ENCODE results near the gene FAM149B1. TPM values are rescaled to one million over a fixed set of nuclear protein-coding genes. Genes with fewer than 3 reads are reported as not detected.
"Not testable (repeated sequence)": the region's sequence is repeated elsewhere in the genome, so short reads cannot be mapped to it uniquely, and the experiment has no call there.

The FAM149B1 gene
- total RNA-seq, 2 donors from 2014 or later, result 13.6 to 15.3 TPM

DNA sequence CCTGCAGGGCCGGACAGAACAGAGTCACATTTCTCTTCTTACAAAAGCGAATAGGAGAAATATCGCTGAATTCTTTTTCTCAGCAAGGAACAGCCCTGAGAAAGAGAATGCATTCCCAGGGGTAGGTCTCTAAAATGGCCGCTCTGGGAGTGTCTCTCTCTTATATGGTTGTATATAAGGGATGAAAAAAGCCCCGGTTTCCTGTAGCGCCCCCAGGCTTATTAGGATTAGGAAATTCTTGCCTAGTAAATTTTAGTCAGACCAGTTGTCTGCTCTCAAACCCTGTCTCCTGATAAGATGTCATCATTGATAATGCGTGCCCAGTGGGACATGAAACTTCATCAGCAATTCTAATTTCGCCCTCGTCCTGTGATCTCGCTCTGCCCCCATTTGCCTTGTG is 90.7 kb downstream of the FAM149B1 start:
- intact Hi-C loops (cut with DNase I); ATAC-seq; DNase-seq: not testable (repeated sequence)

DNA sequence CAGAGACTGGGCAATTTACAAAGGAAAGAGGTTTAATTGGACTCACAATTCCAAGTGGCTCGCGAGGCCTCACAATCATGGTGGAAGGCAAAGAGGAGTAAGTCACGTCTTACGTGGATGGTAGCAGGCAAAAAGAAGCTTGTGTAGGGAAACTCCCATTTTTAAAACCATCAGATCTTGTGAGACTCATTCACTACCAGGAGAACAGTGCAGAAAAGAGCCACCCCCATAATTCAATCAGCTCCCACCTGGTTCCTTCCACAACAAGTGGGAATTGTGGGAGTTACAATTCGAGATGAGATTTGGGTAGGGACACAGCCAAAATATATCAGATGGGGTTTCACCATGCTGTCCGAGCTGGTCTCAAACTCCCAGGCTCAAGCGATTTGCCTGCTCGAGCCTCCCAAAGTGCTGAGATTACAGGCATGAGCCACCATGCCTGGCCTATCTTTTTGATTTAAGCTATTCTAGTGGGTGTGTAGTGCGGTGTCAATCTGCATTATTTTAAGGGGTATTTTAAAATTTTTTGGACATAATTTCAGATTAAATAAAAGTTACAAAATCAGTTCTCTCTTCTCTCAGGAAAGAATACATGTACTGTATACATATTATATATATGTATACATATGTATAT is 93.6 kb downstream of the FAM149B1 start:
- ATAC-seq (no peak), DNase-seq (no peak)
- intact Hi-C loops (cut with DNase I), result no loop called here

DNA sequence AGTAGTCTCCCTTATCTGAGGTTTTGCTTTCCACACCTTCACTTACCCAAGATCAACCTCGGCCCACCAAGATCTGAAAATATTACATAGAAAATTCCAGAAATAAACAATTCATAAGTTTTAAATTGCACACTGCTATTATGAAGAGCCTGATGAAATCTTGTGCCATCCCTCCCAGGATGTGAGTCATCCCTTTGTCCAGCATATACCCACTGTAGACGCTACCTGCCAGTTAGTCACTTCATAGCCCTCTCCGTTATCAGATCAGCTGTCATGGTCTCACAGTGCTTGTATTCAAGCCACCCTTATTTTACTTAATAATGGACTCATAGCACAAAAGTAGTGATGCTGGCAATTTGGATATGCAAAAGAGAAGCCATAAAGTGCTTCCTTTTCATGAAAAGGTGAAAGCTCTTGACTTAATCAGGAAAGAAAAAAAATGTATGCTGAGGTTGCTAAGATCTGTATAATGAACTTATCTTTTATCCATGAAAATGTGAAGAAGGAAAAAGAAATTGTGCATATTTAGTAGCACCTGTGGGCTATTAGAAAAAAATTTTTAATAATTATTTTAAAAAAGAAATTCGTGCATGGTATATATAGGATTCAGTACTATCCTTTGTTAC is 94.3 kb downstream of the FAM149B1 start:
- intact Hi-C loops (cut with DNase I), result no loop called here
- no peak for ATAC-seq
- no peak for DNase-seq

DNA sequence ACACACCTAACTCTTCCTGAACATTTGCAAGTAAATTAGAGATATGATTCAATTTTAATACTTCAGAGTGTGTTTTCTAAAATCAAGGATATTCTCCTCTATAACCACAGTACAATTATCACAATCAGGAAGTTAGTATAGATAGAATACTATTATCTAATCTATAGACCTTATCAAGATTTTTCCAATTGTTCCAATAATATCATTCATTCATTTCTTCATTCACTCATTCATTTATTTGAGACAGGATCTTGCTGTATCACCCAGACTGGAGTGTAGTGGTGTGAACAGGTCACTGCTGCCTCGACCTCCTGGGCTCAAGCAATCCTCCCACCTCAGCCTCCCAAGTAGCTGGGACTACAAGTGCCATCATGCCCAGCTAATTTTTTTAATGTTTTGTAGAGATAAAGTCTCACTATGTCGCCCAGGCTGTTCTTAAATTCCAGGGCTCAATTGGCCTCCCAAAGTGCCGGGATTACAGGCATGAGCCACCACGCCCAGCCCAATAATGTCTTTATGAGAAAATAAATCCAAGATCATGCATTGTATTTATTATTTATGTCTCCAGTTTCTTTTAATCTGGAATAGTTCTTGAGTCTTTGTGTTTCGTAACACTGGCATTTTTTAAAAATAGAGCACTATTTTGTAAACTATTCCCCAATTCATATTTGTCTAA is 95.1 kb downstream of the FAM149B1 start:
- no peak for ATAC-seq
- no peak for DNase-seq
- intact Hi-C loops (cut with DNase I), result no loop called here

DNA sequence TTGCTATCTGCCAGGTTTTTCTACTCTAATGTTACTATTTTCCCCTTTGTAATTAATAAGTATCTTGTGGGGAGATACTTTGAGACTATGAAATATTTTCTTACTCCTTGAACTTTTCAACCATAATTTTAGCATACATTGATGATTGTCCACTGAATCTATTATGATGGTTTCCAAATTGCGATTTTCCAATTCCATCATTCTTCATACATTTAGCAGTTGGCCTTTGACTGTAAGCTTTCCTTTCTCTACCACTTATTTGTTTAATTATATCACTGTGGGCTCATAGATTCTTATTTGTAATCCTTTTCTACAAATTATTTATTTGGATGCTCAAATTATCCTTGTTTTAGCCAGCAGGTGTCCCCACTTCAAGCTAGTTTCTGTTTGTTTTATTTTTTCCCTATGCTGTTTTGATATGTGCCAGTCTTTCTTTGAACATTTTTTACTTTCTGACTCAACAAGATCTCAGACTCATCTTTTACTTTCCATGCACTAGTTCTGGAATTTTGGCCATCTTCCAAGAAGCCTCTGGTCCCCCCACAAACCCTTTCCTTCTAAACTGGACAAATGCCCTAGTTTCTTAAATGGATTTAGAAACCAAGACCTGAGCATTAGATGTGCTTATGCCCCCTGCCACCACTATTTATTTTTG is 95.9 kb downstream of the FAM149B1 start:
- ATAC-seq, result no peak
- DNase-seq, result no peak
- intact Hi-C loops (cut with DNase I), result no loop called here

DNA sequence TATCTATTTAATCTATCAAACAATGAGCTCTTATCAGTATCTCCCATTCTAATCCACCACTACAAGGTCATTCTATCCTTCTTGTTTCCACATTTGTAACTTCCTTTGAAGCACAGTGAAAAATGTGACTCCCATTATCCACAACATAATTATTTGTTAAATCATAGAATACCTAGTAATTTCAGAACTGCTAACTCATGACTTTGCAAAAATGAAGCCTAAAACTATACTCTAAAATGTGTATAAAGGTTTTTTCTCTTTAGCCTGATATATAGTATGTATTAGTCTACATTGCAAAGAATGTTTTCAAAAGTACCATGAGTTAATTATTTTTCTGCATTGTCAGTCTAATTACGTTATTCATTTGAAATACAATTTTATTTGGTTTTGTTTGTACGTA is 96.5 kb downstream of the FAM149B1 start:
- ATAC-seq, result no peak
- intact Hi-C loops (cut with DNase I), result no loop called here

DNA sequence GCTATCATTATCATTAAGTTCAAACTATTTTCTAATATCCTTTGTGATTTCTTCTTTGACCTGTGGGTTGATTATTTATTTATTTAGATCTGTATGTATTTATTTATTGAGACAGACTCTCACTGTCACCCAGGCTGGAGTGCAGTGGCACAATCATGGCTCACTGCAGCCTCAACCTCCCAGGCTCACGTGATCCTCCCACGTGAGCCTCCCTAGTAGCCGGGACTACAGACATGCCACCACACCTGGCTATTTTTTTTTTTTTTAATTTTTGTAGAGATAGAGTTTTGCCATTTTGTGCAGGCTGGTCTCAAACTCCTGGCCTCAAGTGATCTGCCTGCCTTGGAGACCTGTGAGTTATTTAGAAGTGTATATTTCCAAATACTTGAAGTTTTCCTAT is 113.2 kb downstream of the FAM149B1 start:
- intact Hi-C loops (cut with DNase I), result no loop called here
- DNase-seq (no peak), ATAC-seq (no peak)

More for the DNA sequence above, 96.5 kb downstream of the FAM149B1 start:
- DNase-seq, result no peak

DNA sequence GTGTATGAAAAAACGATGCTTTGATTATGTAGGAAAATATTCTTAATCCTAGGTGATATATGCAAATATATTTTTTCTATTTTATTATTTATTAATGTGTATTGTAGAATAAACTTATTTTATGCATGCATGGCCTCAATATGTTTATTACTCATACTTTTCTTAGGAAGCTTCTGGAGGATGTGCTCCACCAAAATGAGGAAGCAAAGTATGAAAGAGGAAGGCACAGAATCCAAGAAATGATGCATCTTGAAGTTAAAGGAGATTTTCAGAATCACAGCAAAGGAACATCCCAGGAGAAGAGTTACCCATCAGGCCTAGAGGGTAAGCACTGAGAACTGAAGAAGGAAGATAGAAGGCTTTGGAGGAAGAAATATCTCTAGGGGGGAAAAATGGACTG is 119.5 kb downstream of the FAM149B1 start:
- intact Hi-C loops (cut with DNase I), result no loop called here
- DNase-seq (no peak), ATAC-seq (no peak)

DNA sequence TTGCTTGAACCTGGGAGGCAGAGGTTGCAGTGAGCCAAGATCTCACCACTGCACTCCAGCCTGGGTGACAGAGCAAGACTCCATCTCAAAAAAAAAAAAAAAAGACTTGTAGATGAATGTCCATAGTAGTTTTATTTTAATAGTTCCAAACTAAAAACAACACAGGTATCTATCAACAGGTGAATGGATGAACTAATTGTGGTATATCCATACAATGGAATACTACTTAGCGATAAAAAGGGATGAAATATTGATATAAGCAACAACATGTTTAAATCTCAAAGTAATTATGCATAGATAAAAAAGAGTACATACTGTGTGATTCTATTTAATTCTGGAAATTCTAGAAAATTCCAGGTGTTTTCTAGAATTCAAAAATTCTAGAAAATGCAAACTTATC is 122.0 kb downstream of the FAM149B1 start:
- DNase-seq (no peak), ATAC-seq (no peak)
- intact Hi-C loops (cut with DNase I), result no loop called here

DNA sequence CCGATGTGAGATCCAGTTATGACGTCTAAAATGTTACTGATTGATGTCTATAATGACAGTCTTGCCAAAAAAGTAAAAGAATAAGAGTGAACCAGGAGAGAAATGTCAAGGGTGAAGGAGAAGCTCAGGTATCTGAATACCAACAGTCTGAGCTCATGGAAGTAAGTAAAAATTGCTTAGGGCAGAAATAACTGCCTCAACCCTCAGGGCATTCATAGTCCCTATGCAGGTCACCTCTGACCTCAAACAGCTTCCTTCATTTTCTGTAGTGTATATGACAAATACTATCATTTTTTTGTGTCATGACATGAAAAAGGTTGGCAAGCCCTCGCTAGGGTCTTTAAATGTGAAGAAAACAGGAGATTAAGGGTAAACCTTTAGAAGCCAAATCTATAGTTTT is 125.5 kb downstream of the FAM149B1 start:
- intact Hi-C loops (cut with DNase I), result no loop called here
- ATAC-seq (no peak), DNase-seq (no peak)

Other genes with a start within 250 kb of the FAM149B1 start
- 10 to 100 TPM in 1 of 2 donors, 1 to 10 TPM in 1; 6.6 to 10.7 TPM for gene PLA2G12B, start 213.3 kb upstream of the FAM149B1 start, total RNA-seq
- gene P4HA1, start 71.3 kb upstream of the FAM149B1 start, total RNA-seq, result 10 to 100 TPM; 41.0 to 51.0 TPM
- gene NUDT13, start 57.7 kb upstream of the FAM149B1 start, total RNA-seq, result 1 to 10 TPM; 1.6 to 2.7 TPM
- gene ECD, start 111 bp upstream of the FAM149B1 start, total RNA-seq, result 10 to 100 TPM; 17.3 to 18.2 TPM
- 10 to 100 TPM in 1 of 2 donors, 1 to 10 TPM in 1; 8.8 to 11.5 TPM for gene DNAJC9, start 79.1 kb downstream of the FAM149B1 start, total RNA-seq
- gene MRPS16, start 84.5 kb downstream of the FAM149B1 start, total RNA-seq, result 10 to 100 TPM; 78.8 to 82.1 TPM
- gene CFAP70, start 190.7 kb downstream of the FAM149B1 start, total RNA-seq, result 1 to 10 TPM; 1.5 to 1.7 TPM
- gene ANXA7, start 245.9 kb downstream of the FAM149B1 start, total RNA-seq, result 100 to 1,000 TPM in 1 of 2 donors, 10 to 100 TPM in 1; 97.0 to 116 TPM

All from left cardiac atrium (tissue), 4 donors.